Right ventricle myocardium inferior (tissue), 1 donor: ENCODE results near the gene UQCR11. TPM values are rescaled to one million over a fixed set of nuclear protein-coding genes. Genes with fewer than 3 reads are reported as not detected.
A peak's percentile ranks its signal among the peaks of the same experiment; 100 is the strongest.

ENCODE experiments used
- ATAC-seq: fragments of 200-7000 bp; cut with Tn5 transposase; one replicate; pipeline ENCODE4 v1.9.1; 2020; ENCODE audit warnings: mild to moderate bottlenecking, moderate library complexity
- DNase-seq: peaks from one replicate; pipeline ENCODE4 v3.0.0; 2021; ENCODE audit errors: missing footprints
- intact Hi-C: fragments of 100-400 bp; cut with DNase I; formaldehyde crosslinking; loops from one replicate; pipeline ENCODE4 v1.11.0; 2022
- total RNA-seq: library from RNA; stranded (reverse); fragmentation: NEBNext Ultra II Directional; extraction: Animal tissue kit (Norgen Biotek cat#: 25700); gene quantifications from one replicate; pipeline ENCODE4 v1.2.1, GENCODE V29; 2021
- donor health status: DM: no; HTN: yes; CAD: no; lungs with severe emphysema.

Gene UQCR11
- total RNA-seq, 1 donor from 2014 or later, result 1,146 TPM

DNA sequence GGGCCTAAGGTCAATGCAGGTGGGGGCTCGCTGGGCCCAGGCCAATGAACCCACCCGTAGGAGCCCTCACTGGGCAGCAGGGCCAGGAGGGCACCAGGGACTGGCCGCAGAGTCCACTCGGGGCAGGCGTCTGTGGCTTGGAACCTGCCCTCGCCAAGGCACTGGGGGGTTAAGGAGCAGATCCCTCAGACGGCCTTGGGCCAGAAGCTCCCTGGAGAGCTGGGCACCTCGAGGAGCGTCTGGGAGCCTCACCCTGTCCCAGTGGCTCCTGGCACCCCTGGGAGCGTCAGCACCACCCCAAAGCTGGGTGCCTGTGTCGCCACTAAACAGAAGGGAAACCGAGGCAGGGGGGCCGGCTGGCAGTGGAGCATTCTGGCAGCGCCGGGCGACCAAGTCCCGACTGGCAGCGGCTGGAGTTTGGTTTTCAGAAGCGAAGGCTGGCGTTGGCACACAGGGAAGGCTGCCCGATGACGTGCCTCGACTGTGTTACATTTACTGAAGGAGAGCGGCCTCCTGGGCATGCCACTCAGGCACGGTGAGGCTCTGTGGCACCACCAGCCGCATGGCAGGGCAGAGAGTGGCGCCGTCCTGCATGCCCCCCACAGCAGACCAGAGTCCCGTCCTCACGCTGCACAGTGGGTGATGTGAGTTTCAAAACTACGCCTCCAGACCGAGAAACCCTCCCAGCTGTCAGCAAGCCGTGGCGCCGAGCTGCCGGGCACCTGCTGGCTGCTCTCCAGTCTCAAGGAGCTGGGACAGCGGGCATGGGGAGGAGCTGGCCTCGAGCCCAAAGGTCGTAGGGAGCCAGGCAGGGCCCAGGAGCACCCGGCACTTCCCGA is 28.0 kb downstream of the UQCR11 start:
- DNase-seq (no peak), ATAC-seq (peak; percentile 64)
- intact Hi-C loops, result no loop called here

DNA sequence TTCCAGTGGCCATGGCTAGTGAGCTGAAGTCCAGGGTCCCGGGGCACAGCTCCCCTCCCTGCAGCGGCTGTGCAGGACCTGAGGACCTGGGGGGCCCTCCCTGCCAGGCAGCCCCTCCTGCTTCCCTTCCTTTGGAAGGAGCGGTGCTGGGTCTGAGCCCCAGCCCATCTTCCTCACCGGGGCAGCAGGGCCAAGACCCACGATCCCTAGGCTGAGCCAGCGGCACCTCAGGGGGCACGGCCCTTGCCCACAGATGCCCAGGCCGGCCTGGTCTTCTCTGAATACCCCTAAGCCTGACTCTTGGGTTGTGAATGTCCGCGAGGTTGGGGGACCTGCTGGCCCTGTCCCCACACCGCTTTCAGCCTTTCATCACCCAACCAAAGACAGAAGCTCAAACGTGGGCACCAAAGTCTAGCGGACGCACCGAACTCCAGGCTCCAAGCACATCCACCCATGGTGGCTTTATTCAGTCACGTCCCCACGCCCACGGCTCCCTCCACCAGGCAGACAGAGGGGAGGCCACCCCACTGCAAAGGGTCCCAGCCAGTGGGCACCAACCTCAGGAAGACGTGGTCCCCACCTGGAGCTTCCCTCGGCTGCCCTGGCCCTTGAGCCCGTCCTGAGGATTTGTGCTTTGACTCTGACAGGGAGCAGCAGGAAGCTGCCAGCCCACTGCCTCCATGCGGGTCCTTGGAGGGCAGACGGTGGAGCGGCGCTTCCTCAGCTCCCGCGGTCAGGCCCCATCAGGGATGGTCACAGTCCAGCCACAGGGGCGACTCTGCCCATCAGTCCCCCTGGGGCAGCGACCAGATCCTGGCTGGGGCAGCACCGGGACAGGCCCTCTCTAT is 28.8 kb downstream of the UQCR11 start:
- ATAC-seq (no peak), DNase-seq (no peak)
- intact Hi-C loops, result no loop called here

- intact Hi-C loops, result no loop called here
- no peak for ATAC-seq
- DNase-seq, result no peak
Measured at GRCh38 chr19:1575323-1576241, 29.7 kb downstream of the UQCR11 start.

GRCh38 chr19:1574354-1575136 is 30.7 kb downstream of the UQCR11 start:
- ATAC-seq (no peak), DNase-seq (no peak)
- intact Hi-C loops, result no loop called here

DNA sequence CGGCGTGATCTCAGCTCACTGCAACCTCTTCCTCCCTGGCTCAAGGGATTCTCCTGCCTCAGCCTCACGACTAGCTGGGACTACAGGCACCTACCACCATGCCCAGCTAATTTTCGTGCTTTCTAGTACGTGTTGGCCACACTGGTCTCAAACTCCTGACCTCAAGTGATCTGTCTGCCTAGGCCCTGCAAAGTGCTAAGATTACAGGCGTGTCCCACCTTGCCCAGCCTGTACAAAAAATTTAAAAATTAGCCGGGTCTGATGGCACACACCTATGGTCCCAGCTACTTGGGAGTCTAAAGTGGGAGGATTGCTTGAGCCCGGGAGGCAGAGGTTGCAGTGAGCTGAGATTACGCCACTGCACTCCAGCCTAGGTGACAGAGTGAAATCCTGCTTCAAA is 32.5 kb downstream of the UQCR11 start:
- DNase-seq (no peak), ATAC-seq (no peak)
- intact Hi-C loops, result no loop called here

GRCh38 chr19:1571358-1571757 is 33.9 kb downstream of the UQCR11 start:
- intact Hi-C loops, result no loop called here
- DNase-seq, result no peak
- no peak for ATAC-seq

- intact Hi-C loops, result no loop called here
- ATAC-seq, result no peak
- DNase-seq, result no peak
Measured at GRCh38 chr19:1570836-1571235, 34.4 kb downstream of the UQCR11 start.

- ATAC-seq, result no peak
- DNase-seq, result no peak
- intact Hi-C loops, result loop anchor here (5.0 kb wide), 1 partner anchor 82 kb away; the partner anchor contains the start of gene TCF3
Measured at GRCh38 chr19:1569997-1570396, 35.3 kb downstream of the UQCR11 start.

DNA sequence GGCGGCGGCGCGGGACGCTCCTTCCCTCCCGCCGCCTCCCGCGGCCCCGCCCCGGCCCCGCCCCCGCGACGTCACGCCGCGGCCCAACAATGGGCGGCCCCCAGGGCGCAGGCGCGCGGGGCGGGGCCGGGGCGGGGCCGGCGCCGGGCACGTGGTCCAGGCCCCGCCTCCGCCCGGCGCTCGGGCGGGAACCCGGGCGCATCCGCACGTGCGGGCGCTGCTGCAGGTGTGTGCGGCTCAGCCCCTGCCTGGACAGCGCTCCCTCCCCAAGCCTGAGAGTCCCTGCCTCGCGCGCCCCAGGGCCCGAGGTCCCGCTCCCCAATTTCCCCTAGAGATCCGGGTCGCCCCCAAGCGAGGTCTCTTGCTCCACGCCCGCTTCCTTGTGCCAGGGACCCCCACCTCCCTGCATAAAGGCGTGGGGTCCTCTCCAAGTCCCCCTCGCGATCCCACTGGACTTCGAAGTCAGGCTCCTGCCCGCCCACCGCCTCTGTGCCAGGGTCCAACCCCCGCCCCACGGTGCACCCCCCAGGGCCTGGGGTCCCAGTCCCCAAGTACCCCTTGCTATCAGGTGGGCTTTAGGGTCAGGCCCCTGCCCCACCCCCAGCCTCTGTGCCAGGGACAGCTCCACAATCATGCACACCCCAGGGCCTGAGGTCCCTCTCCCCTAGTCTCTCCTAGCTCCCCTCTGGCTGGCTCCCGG is 36.8 kb downstream of the UQCR11 start, which contains the start of gene MEX3D:
TSS of gene MEX3D (minus strand) at position 6 of the 700 bp plus-strand sequence. CDS start 267 bp downstream, outside the sequence.
- peak; percentile 80 for ATAC-seq
- DNase-seq, result peak; percentile 90
- intact Hi-C loops, result loop anchor here (5.0 kb wide), 1 partner anchor 84 kb away; the partner anchor contains the start of gene TCF3

- ATAC-seq, result no peak
- intact Hi-C loops, result loop anchor here (2.0 to 5.0 kb wide), 2 partner anchors 23 to 84 kb away; partner anchors contain the start of gene TCF3
- no peak for DNase-seq
Measured at GRCh38 chr19:1567848-1568227, 37.4 kb downstream of the UQCR11 start.

- DNase-seq (no peak), ATAC-seq (peak; percentile 40)
- intact Hi-C loops, result loop anchor here (2.0 to 5.0 kb wide), 2 partner anchors 24 to 85 kb away; partner anchors contain the start of gene TCF3
Measured at GRCh38 chr19:1567116-1567847, 38.0 kb downstream of the UQCR11 start.

DNA sequence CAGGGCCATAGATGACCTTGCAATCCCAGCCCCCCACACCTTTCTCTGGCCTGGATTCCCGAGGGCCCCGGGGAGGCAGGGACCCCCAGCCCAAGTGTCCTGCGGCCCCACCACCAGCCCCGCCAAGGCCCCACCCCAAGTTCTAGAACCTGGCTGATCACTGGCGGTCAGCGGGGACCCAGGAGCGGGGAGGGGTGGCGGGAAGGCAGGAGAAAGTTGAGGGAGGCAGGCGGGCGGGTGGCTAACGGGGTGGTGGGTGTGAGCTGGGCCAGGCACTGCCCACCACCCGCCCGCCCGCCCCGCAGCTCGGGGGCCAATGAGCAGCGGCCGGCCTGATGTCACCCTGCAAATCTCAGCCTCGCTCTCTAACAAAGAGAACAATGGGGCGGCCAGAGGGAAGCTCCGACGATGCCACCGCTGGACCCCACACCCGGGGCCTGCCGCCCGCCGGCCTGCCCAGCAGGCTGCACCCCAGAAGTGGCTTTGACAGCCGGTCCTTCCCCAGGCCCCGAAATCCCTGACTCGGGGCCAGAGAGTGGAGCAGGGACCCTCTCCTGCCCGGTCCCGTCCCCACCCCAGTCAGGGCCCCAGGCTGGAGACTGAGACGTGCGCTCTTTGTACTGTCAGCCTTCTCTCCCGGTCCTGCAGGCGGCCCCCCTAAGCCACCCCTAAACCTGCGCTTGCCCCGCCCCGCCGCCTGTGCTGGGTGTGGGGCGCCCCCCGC is 38.7 kb downstream of the UQCR11 start:
- ATAC-seq, result peak; percentile 85
- intact Hi-C loops, result loop anchor here (2.0 to 5.0 kb wide), 2 partner anchors 24 to 86 kb away; partner anchors contain the start of gene TCF3

GRCh38 chr19:1563251-1563650 is 42.0 kb downstream of the UQCR11 start:
- ATAC-seq (no peak), DNase-seq (no peak)
- intact Hi-C loops, result no loop called here

More for the DNA sequence above, 38.7 kb downstream of the UQCR11 start:
- DNase-seq, result no peak

GRCh38 chr19:1561236-1561842 is 43.9 kb downstream of the UQCR11 start:
- intact Hi-C loops, result no loop called here
- ATAC-seq (no peak), DNase-seq (no peak)

DNA sequence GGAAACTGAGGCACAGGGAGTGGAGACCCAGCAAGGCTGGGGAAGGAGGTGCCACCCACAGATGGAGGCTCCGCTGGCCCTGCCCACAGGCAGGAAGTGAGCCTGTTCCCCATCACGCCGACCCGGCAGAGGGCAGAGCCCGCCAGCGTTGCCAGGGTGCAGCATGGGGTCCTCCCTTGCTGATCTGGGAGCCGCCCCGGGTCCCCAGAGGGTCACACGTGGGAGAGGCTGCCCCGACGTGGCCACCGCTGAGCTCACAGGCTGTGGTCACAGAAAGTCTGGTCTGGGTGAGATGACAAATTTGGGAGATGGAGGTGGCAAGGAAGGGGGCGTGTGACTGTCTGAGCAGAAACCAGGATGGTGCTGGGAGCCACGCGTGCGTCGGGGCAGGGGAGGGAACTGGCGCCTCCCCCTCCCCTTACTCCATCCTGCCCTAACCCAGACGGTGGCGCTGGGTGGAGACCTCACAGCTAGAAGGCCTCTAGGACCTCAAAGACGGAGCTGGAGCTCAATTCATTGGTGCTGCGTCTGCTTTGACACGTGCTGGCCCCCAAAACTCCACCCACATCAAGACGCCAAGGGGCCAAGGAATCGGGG is 44.9 kb downstream of the UQCR11 start:
- DNase-seq (no peak), ATAC-seq (no peak)
- intact Hi-C loops, result no loop called here
